ENCODE measurements around the gene BFSP2. TPM values are rescaled to one million over a fixed set of nuclear protein-coding genes. Genes with fewer than 3 reads are reported as not detected.
"Not testable (repeated sequence)": the region's sequence is repeated elsewhere in the genome, so short reads cannot be mapped to it uniquely, and the experiment has no call there.

BFSP2 gene
- total and polyA plus RNA-seq, 2 donors (not counting 3 experiments of a cell fraction or from before 2014, with no cell fraction given), result not detected

GRCh38 chr3:133479895-133480669, 80.2 kb downstream of the BFSP2 start:
- no peaks in the 10 kb centered on the region for H3K79me2 ChIP-seq (ENCODE audit: control insufficient read depth, insufficient read depth, low read length)
- intact Hi-C loops (cut with micrococcal nuclease) (no loop called here), dilution Hi-C loops (cut with MboI; ENCODE audit: extremely low pct_ligation_motif_present, low sequenced_read_pairs) (no loop called here)
- no peak for FAIRE-seq
- H3K27ac ChIP-seq (ENCODE audit: insufficient read depth, low read depth, low read length), result no peak overlapping the region
- no TSS peak for BruUV-seq (replicated peaks)
- no peak overlapping the region for H3K9ac ChIP-seq (replicated peaks; ENCODE audit: extremely low read depth, insufficient read depth, low read length)
- H3K9me1 ChIP-seq (replicated peaks; ENCODE audit: control insufficient read depth, extremely low read depth, insufficient read depth, low read length), result no peaks in the 10 kb centered on the region
- H3K27me3 ChIP-seq (ENCODE audit: control insufficient read depth in 2 of 2, insufficient read depth in 2 of 2, low read length in 2 of 2), result peaks cover 0 to 2% of the 10 kb centered on the region in 2 experiments
- H3K9me3 ChIP-seq (replicated peaks; ENCODE audit: control insufficient read depth, insufficient read depth, low read length), result no peaks in the 10 kb centered on the region
- CTCF ChIA-PET, result interaction anchor here (0.6 to 2.7 kb wide), 3 partner anchors 9 to 14 kb away, joined by 3 to 8 read pairs (median 3); no protein-coding TSS in a partner anchor
- POLR2A ChIA-PET, result no interaction called here
- H2AFZ ChIP-seq (ENCODE audit: low read depth, low read length), result no peak overlapping the region
- no peaks in the 10 kb centered on the region for H3K36me3 ChIP-seq (ENCODE audit: control insufficient read depth in 2 of 2, extremely low read depth in 1 of 2, insufficient read depth in 2 of 2, low read length in 2 of 2)
- no peak overlapping the region for H3K4me2 ChIP-seq (ENCODE audit: insufficient read depth, low read length)
- TF ChIP-seq POLR2AphosphoS5 (IDR thresholded peaks at IDR 0.05; ENCODE audit: insufficient read depth, low read depth, low read length) (no peak), MYC (IDR thresholded peaks at IDR 0.05; ENCODE audit: low read depth, low read length) (no peak), POLR2A (IDR thresholded peaks at IDR 0.05; ENCODE audit: low read depth, low read length) (no peak), JUN (IDR thresholded peaks at IDR 0.05; ENCODE audit: borderline replicate concordance, insufficient read depth, insufficient read length, low read depth) (no peak), EZH2 (IDR thresholded peaks at IDR 0.05; ENCODE audit: borderline replicate concordance, low read depth, low read length, severe bottlenecking) (no peak), FOS (IDR thresholded peaks at IDR 0.05; ENCODE audit: borderline replicate concordance, insufficient read depth, low read length) (no peak), GATA2 (IDR thresholded peaks at IDR 0.05; ENCODE audit: insufficient read depth, insufficient read length, low read depth, low read length) (no peak)
- TF ChIP-seq, protein P1, sequence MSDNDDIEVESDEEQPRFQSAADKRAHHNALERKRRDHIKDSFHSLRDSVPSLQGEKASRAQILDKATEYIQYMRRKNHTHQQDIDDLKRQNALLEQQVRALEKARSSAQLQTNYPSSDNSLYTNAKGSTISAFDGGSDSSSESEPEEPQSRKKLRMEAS (IDR thresholded peaks at IDR 0.05; ENCODE audit: insufficient read depth, insufficient read length), result no peak
- TF ChIP-seq, protein P2, sequence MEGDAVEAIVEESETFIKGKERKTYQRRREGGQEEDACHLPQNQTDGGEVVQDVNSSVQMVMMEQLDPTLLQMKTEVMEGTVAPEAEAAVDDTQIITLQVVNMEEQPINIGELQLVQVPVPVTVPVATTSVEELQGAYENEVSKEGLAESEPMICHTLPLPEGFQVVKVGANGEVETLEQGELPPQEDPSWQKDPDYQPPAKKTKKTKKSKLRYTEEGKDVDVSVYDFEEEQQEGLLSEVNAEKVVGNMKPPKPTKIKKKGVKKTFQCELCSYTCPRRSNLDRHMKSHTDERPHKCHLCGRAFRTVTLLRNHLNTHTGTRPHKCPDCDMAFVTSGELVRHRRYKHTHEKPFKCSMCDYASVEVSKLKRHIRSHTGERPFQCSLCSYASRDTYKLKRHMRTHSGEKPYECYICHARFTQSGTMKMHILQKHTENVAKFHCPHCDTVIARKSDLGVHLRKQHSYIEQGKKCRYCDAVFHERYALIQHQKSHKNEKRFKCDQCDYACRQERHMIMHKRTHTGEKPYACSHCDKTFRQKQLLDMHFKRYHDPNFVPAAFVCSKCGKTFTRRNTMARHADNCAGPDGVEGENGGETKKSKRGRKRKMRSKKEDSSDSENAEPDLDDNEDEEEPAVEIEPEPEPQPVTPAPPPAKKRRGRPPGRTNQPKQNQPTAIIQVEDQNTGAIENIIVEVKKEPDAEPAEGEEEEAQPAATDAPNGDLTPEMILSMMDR (IDR thresholded peaks at IDR 0.05; ENCODE audit: extremely low read depth in 1 of 2, insufficient read depth in 1 of 2, low read depth in 1 of 2, low read length in 2 of 2), result no peak
- H4K20me1 ChIP-seq (replicated peaks; ENCODE audit: control insufficient read depth, extremely low read depth, insufficient read depth, low read length), result no peaks in the 10 kb centered on the region
- no peaks in the 10 kb centered on the region for H3K4me1 ChIP-seq (ENCODE audit: control insufficient read depth, extremely low read depth, insufficient read depth, low read length)
- no peak for DNase-seq (ENCODE audit: low read depth, low spot score)
- no peak overlapping the region for H3K4me3 ChIP-seq (replicated peaks in 1 of 3; ENCODE audit: insufficient read depth in 1 of 3, low read depth in 1 of 3, low read length in 3 of 3)

GRCh38 chr3:133482474-133482873, 82.6 kb downstream of the BFSP2 start:
- H3K9me1 ChIP-seq (replicated peaks; ENCODE audit: control insufficient read depth, extremely low read depth, insufficient read depth, low read length); POLR2A ChIA-PET; intact Hi-C loops (cut with micrococcal nuclease); dilution Hi-C loops (cut with MboI; ENCODE audit: extremely low pct_ligation_motif_present, low sequenced_read_pairs); H3K4me2 ChIP-seq (ENCODE audit: insufficient read depth, low read length); CTCF ChIA-PET; BruUV-seq (replicated peaks); H3K79me2 ChIP-seq (ENCODE audit: control insufficient read depth, insufficient read depth, low read length); H2AFZ ChIP-seq (ENCODE audit: low read depth, low read length); H3K9ac ChIP-seq (replicated peaks; ENCODE audit: extremely low read depth, insufficient read depth, low read length); FAIRE-seq; H3K36me3 ChIP-seq (ENCODE audit: control insufficient read depth in 2 of 2, extremely low read depth in 1 of 2, insufficient read depth in 2 of 2, low read length in 2 of 2); H3K9me3 ChIP-seq (replicated peaks; ENCODE audit: control insufficient read depth, insufficient read depth, low read length); H3K27me3 ChIP-seq (ENCODE audit: control insufficient read depth in 2 of 2, insufficient read depth in 2 of 2, low read length in 2 of 2); H4K20me1 ChIP-seq (replicated peaks; ENCODE audit: control insufficient read depth, extremely low read depth, insufficient read depth, low read length); H3K4me1 ChIP-seq (ENCODE audit: control insufficient read depth, extremely low read depth, insufficient read depth, low read length); H3K27ac ChIP-seq (ENCODE audit: insufficient read depth, low read depth, low read length); H3K4me3 ChIP-seq (replicated peaks in 1 of 3; ENCODE audit: insufficient read depth in 1 of 3, low read depth in 1 of 3, low read length in 3 of 3); DNase-seq (ENCODE audit: low read depth, low spot score): not testable (repeated sequence)
